HFFc6 (cell line): Measurements from ENCODE around the gene SLC25A33. TPM values are rescaled to one million over a fixed set of nuclear protein-coding genes. Genes with fewer than 3 reads are reported as not detected.

Experiments used
- DNase-seq: peaks from one replicate; pipeline ENCODE4 v3.0.0-alpha.2; 2018
- H3K27ac Mint-ChIP-seq: 2 replicates; pipeline ENCODE4 v1.8.0; 2020; ENCODE audit warnings: mild to moderate bottlenecking, mixed read lengths
- H3K27me3 Mint-ChIP-seq: 2 replicates; pipeline ENCODE4 v1.8.0; 2021; ENCODE audit warnings: mild to moderate bottlenecking, moderate library complexity, mixed read lengths; ENCODE audit not compliant: insufficient read depth
- H3K36me3 Mint-ChIP-seq: 2 replicates; pipeline ENCODE4 v1.8.0; 2021; ENCODE audit warnings: low read depth, mixed read lengths
- H3K4me1 Mint-ChIP-seq: 2 replicates; pipeline ENCODE4 v1.8.0; 2020; ENCODE audit warnings: low read depth, mixed read lengths
- H3K4me3 Mint-ChIP-seq: 2 replicates; pipeline ENCODE4 v1.8.0; 2020; ENCODE audit warnings: mild to moderate bottlenecking, moderate library complexity, mixed read lengths
- H3K9me3 Mint-ChIP-seq: 2 replicates; pipeline ENCODE4 v1.8.0; 2020; ENCODE audit warnings: mild to moderate bottlenecking, mixed read lengths
- CTCF ChIP-seq: fragments of 200-600 bp; sonication (generic); IDR thresholded peaks from 2 replicates; pipeline ENCODE4 v1.5.0; 2021; ENCODE audit warnings: antibody characterized with exemption, mild to moderate bottlenecking
- total RNA-seq, 6 experiments: library from RNA; stranded (reverse); fragmentation: NEBNext Ultra II Directional; extraction: Animal tissue kit (Norgen Biotek cat#: 25700); gene quantifications; 2 replicates in 1 of 6; 3 replicates in 5 of 6; pipeline ENCODE4 v1.2.3, GENCODE V29; 2021

SLC25A33 gene
- total RNA-seq, 6 experiments from 2014 or later = 3.3 to 4.7 (median 4.0) TPM

DNA sequence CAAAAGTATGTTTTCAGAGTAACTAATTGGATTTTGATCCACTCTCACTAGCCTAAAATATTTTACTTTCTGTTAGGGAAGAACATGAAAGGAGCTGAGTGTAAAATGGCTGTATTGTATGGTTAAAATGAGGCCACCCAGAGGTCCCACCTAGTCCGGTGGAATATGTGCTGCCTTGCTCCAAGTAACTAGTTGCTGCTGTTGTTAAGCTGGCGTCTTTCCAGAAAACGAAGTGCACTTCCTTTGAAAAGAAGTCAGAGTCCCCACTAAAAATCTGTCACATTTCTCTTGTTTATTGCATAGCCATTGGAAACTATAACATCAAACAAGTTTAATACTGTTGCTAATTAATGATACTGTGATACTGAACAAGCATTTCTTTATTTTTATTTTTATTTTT, 3.2 kb downstream of the SLC25A33 start:
- peak overlapping the region; percentile 11; the same call in 1 of the 2 replicates for H3K27ac Mint-ChIP-seq
- H3K9me3 Mint-ChIP-seq = no peaks in the 10 kb centered on the region
- TF ChIP-seq CTCF = no peak
- no peaks in the 10 kb centered on the region for H3K36me3 Mint-ChIP-seq
- no peaks in the 10 kb centered on the region for H3K27me3 Mint-ChIP-seq
- peak; percentile 9 for DNase-seq
- H3K4me3 Mint-ChIP-seq = peak overlapping the region; percentile 12; the same call in 1 of the 2 replicates
- peaks cover 30% of the 10 kb centered on the region for H3K4me1 Mint-ChIP-seq

DNA sequence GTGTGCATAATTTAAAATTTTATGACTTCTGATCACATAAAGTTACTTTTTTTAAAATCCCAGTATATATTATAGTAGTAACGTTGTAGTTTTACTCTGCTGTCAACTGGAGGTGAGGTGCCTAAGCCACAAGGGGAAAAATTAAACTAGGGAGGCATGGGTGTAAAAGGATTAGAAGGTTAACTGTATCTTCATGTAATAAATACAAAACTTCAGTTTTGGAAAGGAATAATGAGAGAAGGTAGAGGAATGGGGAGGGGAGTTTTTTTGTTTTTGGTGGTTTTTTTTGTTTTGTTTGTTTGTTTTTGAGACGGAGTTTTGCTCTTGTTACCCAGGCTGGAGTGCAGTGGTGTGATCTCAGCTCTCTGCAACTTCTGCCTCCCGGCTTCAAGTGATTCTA, 5.7 kb downstream of the SLC25A33 start:
- Mint-ChIP-seq H3K4me1 (peaks cover 17% of the 10 kb centered on the region), H3K27ac (no peak overlapping the region), H3K4me3 (no peak overlapping the region), H3K9me3 (no peaks in the 10 kb centered on the region), H3K27me3 (no peaks in the 10 kb centered on the region), H3K36me3 (no peaks in the 10 kb centered on the region)
- no peak for TF ChIP-seq CTCF
- no peak for DNase-seq

- no peaks in the 10 kb centered on the region for H3K9me3 Mint-ChIP-seq
- no peak overlapping the region for H3K27ac Mint-ChIP-seq
- H3K36me3 Mint-ChIP-seq = peaks cover under 1% of the 10 kb centered on the region; the same call in 1 of the 2 replicates
- no peaks in the 10 kb centered on the region for H3K27me3 Mint-ChIP-seq
- peaks cover 4% of the 10 kb centered on the region for H3K4me1 Mint-ChIP-seq
- TF ChIP-seq CTCF = no peak
- H3K4me3 Mint-ChIP-seq = no peak overlapping the region
- no peak for DNase-seq
Observed at GRCh38 chr1:9549955-9550546, 10.8 kb downstream of the SLC25A33 start.

- Mint-ChIP-seq H3K4me3 (no peak overlapping the region), H3K27ac (no peak overlapping the region), H3K9me3 (no peaks in the 10 kb centered on the region), H3K27me3 (no peaks in the 10 kb centered on the region), H3K36me3 (peaks cover 11% of the 10 kb centered on the region), H3K4me1 (peaks cover 14% of the 10 kb centered on the region)
- DNase-seq = no peak
- TF ChIP-seq CTCF = no peak
Observed at GRCh38 chr1:9551984-9552383, 12.7 kb downstream of the SLC25A33 start.

GRCh38 chr1:9553736-9554144, 14.5 kb downstream of the SLC25A33 start:
- TF ChIP-seq CTCF = no peak
- H3K4me1 Mint-ChIP-seq = peaks cover 14% of the 10 kb centered on the region
- H3K27me3 Mint-ChIP-seq = no peaks in the 10 kb centered on the region
- DNase-seq = no peak
- peaks cover 11% of the 10 kb centered on the region for H3K36me3 Mint-ChIP-seq
- H3K9me3 Mint-ChIP-seq = no peaks in the 10 kb centered on the region
- H3K27ac Mint-ChIP-seq = no peak overlapping the region
- H3K4me3 Mint-ChIP-seq = no peak overlapping the region
